ENCODE results near the gene OTX1.

DNA sequence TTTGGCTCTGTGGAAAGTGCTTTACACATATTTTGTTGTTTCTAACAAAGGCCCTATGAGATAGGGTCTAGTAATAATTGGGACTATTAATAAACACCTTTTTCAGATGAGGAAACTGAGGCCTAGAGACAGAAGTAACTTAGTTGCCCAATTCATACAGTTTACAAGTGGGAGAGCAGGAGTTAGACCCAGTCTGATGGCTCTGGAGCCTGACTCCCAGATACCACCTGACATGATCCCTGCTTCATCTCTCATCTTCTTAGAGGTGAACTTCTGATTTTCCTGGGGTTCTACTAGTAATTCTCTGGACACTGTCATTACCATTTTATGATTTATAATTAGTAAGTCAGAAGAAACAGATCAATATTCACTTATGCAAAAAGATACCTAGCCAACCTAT, 49.1 kb upstream of the OTX1 start:
- TF ChIP-seq POLR2A (IDR thresholded peaks at IDR 0.05; ENCODE audit: low read length) (no peak), GATA1 (IDR thresholded peaks at IDR 0.05; ENCODE audit: low read depth, low read length) (no peak)

Measured in erythroblast (primary cell).